ENCODE measurements around the gene AP2A2. TPM values are rescaled to one million over a fixed set of nuclear protein-coding genes. Genes with fewer than 3 reads are reported as not detected.

AP2A2 gene
- total RNA-seq, 2 donors from 2014 or later: 35.1 to 70.2 TPM

DNA sequence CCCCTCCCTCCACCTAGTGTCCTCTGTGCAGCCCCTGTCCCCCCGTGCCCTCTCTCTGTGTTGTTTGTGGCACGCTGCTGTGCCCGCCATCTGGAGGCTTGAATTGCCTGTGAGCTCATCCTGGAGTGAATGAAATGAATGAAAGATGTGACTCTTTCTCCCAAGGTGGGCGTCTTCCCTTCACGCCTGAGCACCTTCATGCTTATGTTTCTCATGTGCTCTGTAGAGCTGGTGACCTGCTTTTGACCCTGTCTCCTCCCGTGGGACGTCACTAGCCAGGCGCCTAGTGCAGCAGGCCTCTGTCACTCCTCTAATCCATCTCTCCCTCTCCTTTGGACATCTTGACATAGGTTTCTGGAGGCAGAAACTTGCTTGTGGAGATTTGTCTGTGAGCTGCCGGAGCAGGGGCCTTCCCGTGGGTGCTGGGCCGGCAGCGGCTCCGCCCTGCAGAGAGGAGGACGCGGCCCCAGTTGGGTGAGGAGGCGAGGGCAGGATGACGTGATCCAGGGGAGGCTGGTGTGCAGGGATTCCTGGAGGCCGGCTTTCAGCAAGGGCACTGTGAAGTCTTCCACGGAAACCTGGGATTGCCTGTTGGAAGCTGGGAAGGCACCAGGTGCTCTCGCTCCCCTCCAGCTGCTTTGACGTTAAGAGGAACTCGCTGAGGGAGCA, 70.2 kb downstream of the AP2A2 start:
- no peaks in the 10 kb centered on the region for H3K9me3 ChIP-seq
- no peaks in the 10 kb centered on the region for H3K4me1 ChIP-seq (replicated peaks)
- intact Hi-C loops (cut with DNase I): no loop called here
- TF ChIP-seq, protein P1, sequence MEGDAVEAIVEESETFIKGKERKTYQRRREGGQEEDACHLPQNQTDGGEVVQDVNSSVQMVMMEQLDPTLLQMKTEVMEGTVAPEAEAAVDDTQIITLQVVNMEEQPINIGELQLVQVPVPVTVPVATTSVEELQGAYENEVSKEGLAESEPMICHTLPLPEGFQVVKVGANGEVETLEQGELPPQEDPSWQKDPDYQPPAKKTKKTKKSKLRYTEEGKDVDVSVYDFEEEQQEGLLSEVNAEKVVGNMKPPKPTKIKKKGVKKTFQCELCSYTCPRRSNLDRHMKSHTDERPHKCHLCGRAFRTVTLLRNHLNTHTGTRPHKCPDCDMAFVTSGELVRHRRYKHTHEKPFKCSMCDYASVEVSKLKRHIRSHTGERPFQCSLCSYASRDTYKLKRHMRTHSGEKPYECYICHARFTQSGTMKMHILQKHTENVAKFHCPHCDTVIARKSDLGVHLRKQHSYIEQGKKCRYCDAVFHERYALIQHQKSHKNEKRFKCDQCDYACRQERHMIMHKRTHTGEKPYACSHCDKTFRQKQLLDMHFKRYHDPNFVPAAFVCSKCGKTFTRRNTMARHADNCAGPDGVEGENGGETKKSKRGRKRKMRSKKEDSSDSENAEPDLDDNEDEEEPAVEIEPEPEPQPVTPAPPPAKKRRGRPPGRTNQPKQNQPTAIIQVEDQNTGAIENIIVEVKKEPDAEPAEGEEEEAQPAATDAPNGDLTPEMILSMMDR (IDR thresholded peaks at IDR 0.05): no peak
- TF ChIP-seq POLR2A (IDR thresholded peaks at IDR 0.05): no peak
- TF ChIP-seq POLR2AphosphoS5 (IDR thresholded peaks at IDR 0.05): no peak
- H3K4me3 ChIP-seq: no peak overlapping the region
- DNase-seq (ENCODE audit: low spot score): no peak
- H3K27ac ChIP-seq: no peak overlapping the region
- peaks cover 5 to 13% of the 10 kb centered on the region in 2 donors for H3K36me3 ChIP-seq
- WGBS: 74% methylated on average over 21 of the region's 22 CpGs
- H3K27me3 ChIP-seq (replicated peaks; ENCODE audit: insufficient read depth): no peaks in the 10 kb centered on the region

GRCh38 chr11:996681-997080, 71.0 kb downstream of the AP2A2 start:
- Histone ChIP-seq H3K27me3 (replicated peaks; ENCODE audit: insufficient read depth) (no peaks in the 10 kb centered on the region), H3K4me3 (no peak overlapping the region), H3K4me1 (replicated peaks) (no peaks in the 10 kb centered on the region), H3K9me3 (no peaks in the 10 kb centered on the region), H3K27ac (no peak overlapping the region), H3K36me3 (peaks cover 5 to 13% of the 10 kb centered on the region in 2 donors)
- intact Hi-C loops (cut with DNase I): no loop called here
- WGBS: 89% methylated on average over 10 of the region's 10 CpGs
- DNase-seq (ENCODE audit: low spot score): no peak
- TF ChIP-seq POLR2AphosphoS5 (IDR thresholded peaks at IDR 0.05) (no peak), POLR2A (IDR thresholded peaks at IDR 0.05) (no peak)
- TF ChIP-seq, protein P1 (IDR thresholded peaks at IDR 0.05): no peak

GRCh38 chr11:997907-998306, 72.2 kb downstream of the AP2A2 start:
- H3K9me3 ChIP-seq: no peaks in the 10 kb centered on the region
- intact Hi-C loops (cut with DNase I): no loop called here
- no peaks in the 10 kb centered on the region for H3K27me3 ChIP-seq (replicated peaks; ENCODE audit: insufficient read depth)
- no peak for DNase-seq (ENCODE audit: low spot score)
- TF ChIP-seq POLR2A (IDR thresholded peaks at IDR 0.05) (no peak), POLR2AphosphoS5 (IDR thresholded peaks at IDR 0.05) (no peak)
- TF ChIP-seq, protein P1 (IDR thresholded peaks at IDR 0.05): no peak
- H3K4me3 ChIP-seq: no peak overlapping the region
- WGBS: 94% methylated on average over 14 of the region's 14 CpGs
- H3K36me3 ChIP-seq: peaks cover 2 to 10% of the 10 kb centered on the region in 2 donors
- no peak overlapping the region for H3K27ac ChIP-seq
- H3K4me1 ChIP-seq (replicated peaks): no peaks in the 10 kb centered on the region

DNA sequence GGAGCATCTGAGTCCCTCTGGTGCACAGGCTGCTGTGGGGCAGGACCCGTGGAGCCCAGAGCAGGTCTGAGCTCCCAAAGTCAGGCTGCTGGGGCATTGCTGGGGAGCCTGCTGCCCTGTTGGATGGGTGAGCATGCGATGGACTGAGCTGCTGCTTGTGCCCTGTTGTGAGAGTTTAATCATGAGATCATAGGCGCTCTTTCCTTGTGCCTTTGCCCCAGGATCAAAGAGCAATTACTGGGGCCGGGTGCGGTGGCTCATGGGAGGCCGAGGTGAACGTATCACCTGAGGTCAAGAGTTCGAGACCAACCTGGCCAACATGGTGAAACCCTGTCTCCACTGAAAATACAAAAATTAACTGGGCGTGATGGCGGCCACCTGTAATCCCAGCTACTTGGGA, 73.3 kb downstream of the AP2A2 start:
- H3K4me1 ChIP-seq (replicated peaks): no peaks in the 10 kb centered on the region
- H3K27ac ChIP-seq: no peak overlapping the region
- H3K9me3 ChIP-seq: no peaks in the 10 kb centered on the region
- DNase-seq (ENCODE audit: low spot score): no peak
- 95% methylated on average over 10 of the region's 10 CpGs for WGBS
- intact Hi-C loops (cut with DNase I): no loop called here
- TF ChIP-seq, protein P1 (IDR thresholded peaks at IDR 0.05): no peak
- TF ChIP-seq POLR2AphosphoS5 (IDR thresholded peaks at IDR 0.05) (no peak), POLR2A (IDR thresholded peaks at IDR 0.05) (no peak)
- peaks cover 0 to 5% of the 10 kb centered on the region in 2 donors for H3K36me3 ChIP-seq
- no peak overlapping the region for H3K4me3 ChIP-seq
- no peaks in the 10 kb centered on the region for H3K27me3 ChIP-seq (replicated peaks; ENCODE audit: insufficient read depth)

All from prostate gland (tissue), 2 donors.